ENCODE results near the gene DIP2C.
"Not testable (repeated sequence)": the region's sequence is repeated elsewhere in the genome, so short reads cannot be mapped to it uniquely, and the experiment has no call there.

Gene DIP2C

GRCh38 chr10:325282-325681 lies 364.2 kb downstream of the DIP2C start:
- Histone ChIP-seq H3K27me3 (ENCODE audit: insufficient read depth, low read length, poor library complexity) (no peaks in the 10 kb centered on the region), H3K36me3 (ENCODE audit: control insufficient read depth, insufficient read depth, low read length) (no peaks in the 10 kb centered on the region), H3K4me3 (ENCODE audit: low read length) (no peak overlapping the region), H3K56ac (ENCODE audit: low read length) (no peak overlapping the region), H3K79me2 (ENCODE audit: control insufficient read depth, insufficient read depth, low read length) (no peaks in the 10 kb centered on the region), H3K4me2 (ENCODE audit: low read length) (no peak overlapping the region), H2AK5ac (ENCODE audit: low read length) (no peak overlapping the region), H3K27ac (ENCODE audit: low read depth, low read length) (no peak overlapping the region), H3K9ac (ENCODE audit: low read length) (no peak overlapping the region), H3K18ac (ENCODE audit: low read length) (no peak overlapping the region), H3K4me1 (ENCODE audit: control insufficient read depth, low read depth, low read length) (no peaks in the 10 kb centered on the region), H3K4ac (ENCODE audit: low read depth, low read length) (no peak overlapping the region), H4K5ac (ENCODE audit: low read length) (no peak overlapping the region), H2BK120ac (ENCODE audit: low read depth, low read length) (no peak overlapping the region), H3K79me1 (ENCODE audit: low read length) (no peaks in the 10 kb centered on the region), H2BK15ac (replicated peaks; ENCODE audit: low read depth) (no peak overlapping the region), H3K23ac (ENCODE audit: low read length) (no peak overlapping the region), H4K8ac (ENCODE audit: low read depth, low read length) (no peak overlapping the region), H2BK5ac (ENCODE audit: low read length) (no peak overlapping the region)
- no peak for DNase-seq
- WGBS (ENCODE audit: extremely low coverage, insufficient coverage, low lambda C conversion rate): no CpG with 5 or more reads among the region's 8 CpGs

- no peaks in the 10 kb centered on the region for H3K79me2 ChIP-seq (ENCODE audit: control insufficient read depth, insufficient read depth, low read length)
- no peaks in the 10 kb centered on the region for H3K4me1 ChIP-seq (ENCODE audit: control insufficient read depth, low read depth, low read length)
- no peak overlapping the region for H2BK15ac ChIP-seq (replicated peaks; ENCODE audit: low read depth)
- H3K4ac ChIP-seq (ENCODE audit: low read depth, low read length): no peak overlapping the region
- no peak overlapping the region for H4K5ac ChIP-seq (ENCODE audit: low read length)
- H2BK5ac ChIP-seq (ENCODE audit: low read length): no peak overlapping the region
- no peak overlapping the region for H3K23ac ChIP-seq (ENCODE audit: low read length)
- H3K36me3 ChIP-seq (ENCODE audit: control insufficient read depth, insufficient read depth, low read length): no peaks in the 10 kb centered on the region
- H3K4me3 ChIP-seq (ENCODE audit: low read length): no peak overlapping the region
- no CpG with 5 or more reads among the region's 15 CpGs for WGBS (ENCODE audit: extremely low coverage, insufficient coverage, low lambda C conversion rate)
- no peak overlapping the region for H2AK5ac ChIP-seq (ENCODE audit: low read length)
- H3K27me3 ChIP-seq (ENCODE audit: insufficient read depth, low read length, poor library complexity): no peaks in the 10 kb centered on the region
- no peaks in the 10 kb centered on the region for H3K79me1 ChIP-seq (ENCODE audit: low read length)
- no peak overlapping the region for H3K18ac ChIP-seq (ENCODE audit: low read length)
- no peak overlapping the region for H4K8ac ChIP-seq (ENCODE audit: low read depth, low read length)
- no peak overlapping the region for H3K9ac ChIP-seq (ENCODE audit: low read length)
- no peak overlapping the region for H3K56ac ChIP-seq (ENCODE audit: low read length)
- no peak overlapping the region for H2BK120ac ChIP-seq (ENCODE audit: low read depth, low read length)
- no peak for DNase-seq
- H3K4me2 ChIP-seq (ENCODE audit: low read length): no peak overlapping the region
- H3K27ac ChIP-seq (ENCODE audit: low read depth, low read length): no peak overlapping the region
Measured at GRCh38 chr10:324593-324992, 364.9 kb downstream of the DIP2C start.

GRCh38 chr10:323651-324293 lies 365.7 kb downstream of the DIP2C start:
- H2BK120ac ChIP-seq (ENCODE audit: low read depth, low read length): no peak overlapping the region
- no peak overlapping the region for H3K4me2 ChIP-seq (ENCODE audit: low read length)
- no peak overlapping the region for H3K18ac ChIP-seq (ENCODE audit: low read length)
- H4K8ac ChIP-seq (ENCODE audit: low read depth, low read length): no peak overlapping the region
- no peaks in the 10 kb centered on the region for H3K79me2 ChIP-seq (ENCODE audit: control insufficient read depth, insufficient read depth, low read length)
- no peak overlapping the region for H3K56ac ChIP-seq (ENCODE audit: low read length)
- H2BK15ac ChIP-seq (replicated peaks; ENCODE audit: low read depth): no peak overlapping the region
- H3K4me3 ChIP-seq (ENCODE audit: low read length): no peak overlapping the region
- H2BK5ac ChIP-seq (ENCODE audit: low read length): no peak overlapping the region
- no peaks in the 10 kb centered on the region for H3K79me1 ChIP-seq (ENCODE audit: low read length)
- no peak overlapping the region for H3K4ac ChIP-seq (ENCODE audit: low read depth, low read length)
- H3K27me3 ChIP-seq (ENCODE audit: insufficient read depth, low read length, poor library complexity): no peaks in the 10 kb centered on the region
- WGBS (ENCODE audit: extremely low coverage, insufficient coverage, low lambda C conversion rate): no CpG with 5 or more reads among the region's 15 CpGs
- no peak overlapping the region for H3K27ac ChIP-seq (ENCODE audit: low read depth, low read length)
- no peak overlapping the region for H3K23ac ChIP-seq (ENCODE audit: low read length)
- no peaks in the 10 kb centered on the region for H3K36me3 ChIP-seq (ENCODE audit: control insufficient read depth, insufficient read depth, low read length)
- no peak overlapping the region for H2AK5ac ChIP-seq (ENCODE audit: low read length)
- DNase-seq: no peak
- no peak overlapping the region for H4K5ac ChIP-seq (ENCODE audit: low read length)
- H3K9ac ChIP-seq (ENCODE audit: low read length): no peak overlapping the region
- H3K4me1 ChIP-seq (ENCODE audit: control insufficient read depth, low read depth, low read length): no peaks in the 10 kb centered on the region

GRCh38 chr10:323046-323445 lies 366.4 kb downstream of the DIP2C start:
- not testable (repeated sequence) for H3K18ac ChIP-seq (ENCODE audit: low read length); DNase-seq; H4K8ac ChIP-seq (ENCODE audit: low read depth, low read length); H3K56ac ChIP-seq (ENCODE audit: low read length); H2BK120ac ChIP-seq (ENCODE audit: low read depth, low read length); H3K4ac ChIP-seq (ENCODE audit: low read depth, low read length); H3K4me2 ChIP-seq (ENCODE audit: low read length); H3K79me1 ChIP-seq (ENCODE audit: low read length); H3K79me2 ChIP-seq (ENCODE audit: control insufficient read depth, insufficient read depth, low read length); H3K23ac ChIP-seq (ENCODE audit: low read length); H3K36me3 ChIP-seq (ENCODE audit: control insufficient read depth, insufficient read depth, low read length); H4K5ac ChIP-seq (ENCODE audit: low read length); H2BK5ac ChIP-seq (ENCODE audit: low read length); H2BK15ac ChIP-seq (replicated peaks; ENCODE audit: low read depth); H3K9ac ChIP-seq (ENCODE audit: low read length); H3K27ac ChIP-seq (ENCODE audit: low read depth, low read length); H2AK5ac ChIP-seq (ENCODE audit: low read length); H3K4me1 ChIP-seq (ENCODE audit: control insufficient read depth, low read depth, low read length); H3K27me3 ChIP-seq (ENCODE audit: insufficient read depth, low read length, poor library complexity); H3K4me3 ChIP-seq (ENCODE audit: low read length)
- WGBS (ENCODE audit: extremely low coverage, insufficient coverage, low lambda C conversion rate): no CpG with 5 or more reads among the region's 43 CpGs

- WGBS (ENCODE audit: extremely low coverage, insufficient coverage, low lambda C conversion rate): no CpG with 5 or more reads among the region's 10 CpGs
- no peak overlapping the region for H3K4me3 ChIP-seq (ENCODE audit: low read length)
- H4K5ac ChIP-seq (ENCODE audit: low read length): no peak overlapping the region
Measured at GRCh38 chr10:320771-321170, 368.7 kb downstream of the DIP2C start.

GRCh38 chr10:317926-318325 lies 371.5 kb downstream of the DIP2C start:
- Histone ChIP-seq H2BK5ac (ENCODE audit: low read length) (no peak overlapping the region), H2BK120ac (ENCODE audit: low read depth, low read length) (no peak overlapping the region), H3K27me3 (ENCODE audit: insufficient read depth, low read length, poor library complexity) (no peaks in the 10 kb centered on the region), H3K23ac (ENCODE audit: low read length) (no peak overlapping the region), H3K79me1 (ENCODE audit: low read length) (no peaks in the 10 kb centered on the region), H3K79me2 (ENCODE audit: control insufficient read depth, insufficient read depth, low read length) (no peaks in the 10 kb centered on the region), H2AK5ac (ENCODE audit: low read length) (no peak overlapping the region), H3K56ac (ENCODE audit: low read length) (no peak overlapping the region), H3K36me3 (ENCODE audit: control insufficient read depth, insufficient read depth, low read length) (no peaks in the 10 kb centered on the region), H4K5ac (ENCODE audit: low read length) (no peak overlapping the region), H3K4me3 (ENCODE audit: low read length) (no peak overlapping the region), H3K4me2 (ENCODE audit: low read length) (no peak overlapping the region), H3K4ac (ENCODE audit: low read depth, low read length) (no peak overlapping the region), H3K18ac (ENCODE audit: low read length) (no peak overlapping the region), H3K4me1 (ENCODE audit: control insufficient read depth, low read depth, low read length) (no peaks in the 10 kb centered on the region), H4K8ac (ENCODE audit: low read depth, low read length) (no peak overlapping the region), H3K9ac (ENCODE audit: low read length) (no peak overlapping the region), H2BK15ac (replicated peaks; ENCODE audit: low read depth) (no peak overlapping the region), H3K27ac (ENCODE audit: low read depth, low read length) (no peak overlapping the region)
- no peak for DNase-seq
- no CpG with 5 or more reads among the region's 12 CpGs for WGBS (ENCODE audit: extremely low coverage, insufficient coverage, low lambda C conversion rate)

More at GRCh38 chr10:320771-321170, 368.7 kb downstream of the DIP2C start:
- H4K8ac ChIP-seq (ENCODE audit: low read depth, low read length): no peak overlapping the region
- no peak overlapping the region for H3K56ac ChIP-seq (ENCODE audit: low read length)
- no peak overlapping the region for H2BK15ac ChIP-seq (replicated peaks; ENCODE audit: low read depth)
- no peak for DNase-seq
- no peak overlapping the region for H3K4me2 ChIP-seq (ENCODE audit: low read length)
- no peak overlapping the region for H3K4ac ChIP-seq (ENCODE audit: low read depth, low read length)
- H3K23ac ChIP-seq (ENCODE audit: low read length): no peak overlapping the region
- H3K9ac ChIP-seq (ENCODE audit: low read length): no peak overlapping the region
- no peaks in the 10 kb centered on the region for H3K27me3 ChIP-seq (ENCODE audit: insufficient read depth, low read length, poor library complexity)
- no peak overlapping the region for H2BK120ac ChIP-seq (ENCODE audit: low read depth, low read length)
- H2AK5ac ChIP-seq (ENCODE audit: low read length): no peak overlapping the region
- H3K36me3 ChIP-seq (ENCODE audit: control insufficient read depth, insufficient read depth, low read length): no peaks in the 10 kb centered on the region
- H3K79me1 ChIP-seq (ENCODE audit: low read length): no peaks in the 10 kb centered on the region
- no peak overlapping the region for H2BK5ac ChIP-seq (ENCODE audit: low read length)
- H3K79me2 ChIP-seq (ENCODE audit: control insufficient read depth, insufficient read depth, low read length): no peaks in the 10 kb centered on the region
- H3K18ac ChIP-seq (ENCODE audit: low read length): no peak overlapping the region
- H3K4me1 ChIP-seq (ENCODE audit: control insufficient read depth, low read depth, low read length): no peaks in the 10 kb centered on the region
- H3K27ac ChIP-seq (ENCODE audit: low read depth, low read length): no peak overlapping the region
